K562 (cell line): ENCODE data around the gene SYCN. TPM values are rescaled to one million over a fixed set of nuclear protein-coding genes. Genes with fewer than 3 reads are reported as not detected.

ENCODE experiments used
- ATAC-seq: fragments of 200-7000 bp; cut with Tn5 transposase; 3 replicates; pipeline ENCODE4 v1.9.1; 2020; ENCODE audit warnings: moderate library complexity
- BruUV-seq: library from RNA; stranded (reverse); fragments of 400-500 nt; replicated peaks from 2 replicates; lab custom pipeline; 2021; lab: Mats Ljungman, UMichigan
- CTCF ChIA-PET: fragments of 300-600 bp; formaldehyde crosslinking; extraction: SDS; loops from one replicate; lab custom pipeline; 2021; ENCODE audit warnings: low intra/inter-chr PET ratio; lab: Yijun Ruan, JAX
- POLR2A ChIA-PET: fragments of 300-600, 350-650 bp; sonication (Branson Sonifier 250); formaldehyde crosslinking; extraction: SDS; loops from one replicate; lab custom pipeline; 2021; ENCODE audit warnings: antibody characterized with exemption, inconsistent platforms; lab: Yijun Ruan, JAX
- DNase-seq, 4 experiments: peaks; one replicate each; pipeline versions ENCODE4 v3.0.0 to v3.0.0-alpha.2; 2011 to 2018; ENCODE audit warnings: low spot score in 3 of 4, mixed read lengths in 3 of 4; ENCODE audit errors: extremely low read depth in 1 of 4
- FAIRE-seq: peaks from 2 replicates; lab custom pipeline; 2011; peaks lifted over from hg19 to GRCh38; lab: Jason Lieb, UNC
- H2AFZ ChIP-seq: 2 replicates; pipeline ENCODE4 v1.6.0; 2011; ENCODE audit warnings: low read depth, low read length, control low read depth, inconsistent platforms
- H3K27ac ChIP-seq: fragments of 200-600 bp; 3 replicates; pipeline ENCODE4 v1.8.0; 2011; ENCODE audit warnings: low read depth, mild to moderate bottlenecking, control low read depth, inconsistent platforms, low read length, moderate library complexity, mixed read lengths; ENCODE audit errors: extremely low read depth
- H3K27me3 ChIP-seq, 2 experiments: fragments of 300-600 bp in 1 of 2; 2 replicates in 1 of 2; 3 replicates in 1 of 2; pipeline versions ENCODE4 v1.6.0 to v1.8.0; 2011; ENCODE audit warnings: inconsistent platforms in 2 of 2, low read length in 2 of 2, mild to moderate bottlenecking in 1 of 2, mixed read lengths in 1 of 2, moderate library complexity in 1 of 2; ENCODE audit not compliant: control insufficient read depth in 2 of 2, insufficient read depth in 2 of 2
- H3K36me3 ChIP-seq: fragments of 300-600 bp; 3 replicates; pipeline ENCODE4 v1.8.0; 2011; ENCODE audit warnings: mild to moderate bottlenecking, low read length, inconsistent platforms; ENCODE audit not compliant: control insufficient read depth, insufficient read depth
- H3K4me1 ChIP-seq, 2 experiments: fragments of 200-600 bp in 1 of 2; replicated peaks in 1 of 2; 2 replicates in 1 of 2; 3 replicates in 1 of 2; pipeline versions ENCODE4 v1.5.1 to v1.8.0; 2011; ENCODE audit warnings: inconsistent platforms in 2 of 2, low read length in 2 of 2, mild to moderate bottlenecking in 1 of 2, mixed read lengths in 1 of 2, moderate library complexity in 1 of 2; ENCODE audit not compliant: control insufficient read depth in 2 of 2, insufficient read depth in 2 of 2
- H3K4me2 ChIP-seq: 2 replicates; pipeline ENCODE4 v1.6.1; 2011; ENCODE audit warnings: low read length, control low read depth, inconsistent platforms, mixed read lengths; ENCODE audit not compliant: insufficient read depth
- H3K4me3 ChIP-seq: fragments of 200-600 bp; sonication (generic), shearing (Covaris generic); 2 replicates; pipeline ENCODE4 v1.5.1; 2016; ENCODE audit warnings: control low read depth, inconsistent platforms
- H3K79me2 ChIP-seq: fragments of 200-600 bp; 3 replicates; pipeline ENCODE4 v1.8.0; 2011; ENCODE audit warnings: low read length, inconsistent platforms; ENCODE audit not compliant: control insufficient read depth, insufficient read depth
- H3K9ac ChIP-seq, 2 experiments: 2 replicates each; pipeline versions ENCODE4 v1.6.0 to v1.6.1; 2011; ENCODE audit warnings: low read depth in 2 of 2, low read length in 2 of 2, control low read depth in 1 of 2, inconsistent platforms in 1 of 2, mild to moderate bottlenecking in 1 of 2, mixed read lengths in 1 of 2; ENCODE audit not compliant: insufficient read depth in 1 of 2
- H3K9me1 ChIP-seq: one replicate; pipeline ENCODE4 v1.6.0; 2011; ENCODE audit warnings: inconsistent platforms, mild to moderate bottlenecking, low read length, moderate library complexity; ENCODE audit not compliant: control insufficient read depth, insufficient read depth
- H3K9me3 ChIP-seq: replicated peaks from 2 replicates; pipeline ENCODE4 v1.5.1; 2011; ENCODE audit warnings: low read depth, low read length, inconsistent platforms; ENCODE audit not compliant: control insufficient read depth, insufficient read depth
- H4K20me1 ChIP-seq: replicated peaks from 2 replicates; pipeline ENCODE4 v1.6.1; 2011; ENCODE audit warnings: low read length, inconsistent platforms, mixed read lengths; ENCODE audit not compliant: control insufficient read depth, insufficient read depth
- CBX2 ChIP-seq: fragments of 200-600 bp; sonication (generic); IDR thresholded peaks from one replicate; pipeline ENCODE4 v1.6.1; 2012; ENCODE audit warnings: mild to moderate bottlenecking, low read length, inconsistent platforms; ENCODE audit not compliant: insufficient read depth, poor library complexity, severe bottlenecking
- CEBPG ChIP-seq, 3 experiments: fragments of 200-800 bp in 1 of 3; sonication (Bioruptor generic) in 1 of 3; sonication (generic) in 1 of 3; formaldehyde crosslinking in 1 of 3; IDR thresholded peaks in 2 of 3; conservative IDR thresholded peaks in 1 of 3; 2 replicates each; pipeline versions ENCODE4 v1.6.1 to v1.8.0; 2016 to 2022; ENCODE audit warnings: missing compliant biosample characterization in 2 of 3, missing genetic modification characterization in 2 of 3, mild to moderate bottlenecking in 1 of 3, missing genetic modification reagents in 1 of 3
- CTCF ChIP-seq, 3 experiments: IDR thresholded peaks in 2 of 3; conservative IDR thresholded peaks in 1 of 3; 2 replicates each; pipeline ENCODE4 v1.5.1; 2011 to 2012; ENCODE audit warnings: low read length in 3 of 3, mild to moderate bottlenecking in 3 of 3, control low read depth in 2 of 3, improper control_type of control experiment in 1 of 3, inconsistent platforms in 1 of 3, low read depth in 1 of 3, mixed read lengths in 1 of 3, moderate library complexity in 1 of 3; ENCODE audit not compliant: insufficient read depth in 2 of 3
- IFI16 ChIP-seq: fragments of 250-450 bp; sonication (Bioruptor Pico); IDR thresholded peaks from 2 replicates; pipeline ENCODE4 v2.1.2; 2022; ENCODE audit warnings: mild to moderate bottlenecking, inconsistent platforms
- ILK ChIP-seq: fragments of 450-650 bp; IDR thresholded peaks from 2 replicates; pipeline ENCODE4 v1.6.1; 2016; ENCODE audit warnings: missing genetic modification characterization, low read depth, mild to moderate bottlenecking, missing compliant biosample characterization, moderate library complexity, borderline replicate concordance
- JUND ChIP-seq, 2 experiments: IDR thresholded peaks; 2 replicates in 1 of 2; 3 replicates in 1 of 2; pipeline ENCODE4 v1.6.1; 2011; ENCODE audit warnings: borderline replicate concordance in 2 of 2, low read depth in 2 of 2, low read length in 2 of 2, improper control_type of control experiment in 1 of 2, missing biosample characterization in 1 of 2, missing genetic modification characterization in 1 of 2, missing genetic modification reagents in 1 of 2
- MXI1 ChIP-seq: IDR thresholded peaks from 2 replicates; pipeline ENCODE4 v1.6.1; 2011; ENCODE audit warnings: low read depth, mild to moderate bottlenecking, improper control_type of control experiment, low read length
- NR1H2 ChIP-seq: sonication (generic); formaldehyde crosslinking; IDR thresholded peaks from 2 replicates; pipeline ENCODE4 v1.4.0; 2020; ENCODE audit warnings: mild to moderate bottlenecking, missing genetic modification reagents
- RAD51 ChIP-seq: fragments of 450-650 bp; IDR thresholded peaks from 2 replicates; pipeline ENCODE4 v1.7.1; 2016; ENCODE audit warnings: low read depth, mild to moderate bottlenecking, borderline replicate concordance
- SMC3 ChIP-seq: conservative IDR thresholded peaks from 2 replicates; pipeline ENCODE4 v1.6.1; 2011; ENCODE audit warnings: low read depth, low read length, improper control_type of control experiment; ENCODE audit not compliant: insufficient read depth
- TRIM24 ChIP-seq, 2 experiments: fragments of 450-650 bp; IDR thresholded peaks; 2 replicates each; pipeline ENCODE4 v1.6.1; 2016
- TRIM28 ChIP-seq: fragments of 450-650 bp; IDR thresholded peaks from 2 replicates; pipeline ENCODE4 v1.6.1; 2017
- ZBTB49 ChIP-seq: sonication (generic); formaldehyde crosslinking; IDR thresholded peaks from 2 replicates; pipeline ENCODE4 v1.8.0; 2022; ENCODE audit warnings: missing genetic modification reagents, mild to moderate bottlenecking, borderline replicate concordance
- ZFP1 ChIP-seq: fragments of 450-650 bp; formaldehyde crosslinking; IDR thresholded peaks from 2 replicates; pipeline ENCODE4 v1.4.0; 2020; ENCODE audit warnings: mild to moderate bottlenecking, mixed read lengths
- ZNF121 ChIP-seq: sonication (generic); formaldehyde crosslinking; conservative IDR thresholded peaks from 2 replicates; pipeline ENCODE4 v1.8.0; 2022; ENCODE audit warnings: missing genetic modification reagents
- ZNF174 ChIP-seq: fragments of 250-450 bp; sonication (Bioruptor Pico); IDR thresholded peaks from 2 replicates; pipeline ENCODE4 v1.4.0; 2020; ENCODE audit warnings: mild to moderate bottlenecking
- WGBS: fragments of 100-300 bp; shearing (Covaris generic); methylation state at CpG from one replicate; pipeline ENCODE4 v1.1.6; 2016; ENCODE audit warnings: low coverage, mixed read lengths; ENCODE audit not compliant: insufficient coverage; ENCODE audit errors: missing lambda C conversion rate; 5-methylcytosine and 5-hydroxymethylcytosine counted together
- in situ Hi-C: fragments of 300-500 bp; cut with MboI; formaldehyde crosslinking; loops from 4 replicates; pipeline ENCODE4 v1.15.0; 2018; ENCODE audit warnings: inconsistent platforms, mixed read lengths
- intact Hi-C: fragments of 100-400 bp; cut with micrococcal nuclease; formaldehyde crosslinking; loops from 2 replicates; pipeline ENCODE4 v1.14.2; 2022
- polyA plus RNA-seq, 8 experiments: library from polyadenylated mRNA; depleted of rRNA in 4 of 8; stranded (reverse) in 5 of 8; unstranded in 3 of 8; fragments of >200 nt; fragmentation: Nextera tagmentation in 2 of 8; fragmentation: Illumina TruSeq in 1 of 8; extraction: Ambion mirVana in 2 of 8; extraction: Trizol in 1 of 8; gene quantifications; 2 replicates each; pipeline versions ENCODE4 v1.2.1 to v1.2.3, GENCODE V29; 2011 to 2014; ENCODE audit warnings: inconsistent platforms in 1 of 8, missing spikeins in 1 of 8
- total RNA-seq, 7 experiments: library from RNA; depleted of rRNA in 6 of 7; stranded (reverse); fragments of >200 nt in 6 of 7; fragmentation: Illumina TruSeq in 2 of 7; extraction: Trizol in 2 of 7; gene quantifications; 2 replicates each; pipeline versions ENCODE4 v1.2.1 to v1.2.3, GENCODE V29; 2011 to 2021; ENCODE audit warnings: low replicate concordance in 1 of 7
- TF ChIP-seq, protein P1 (sequence below): fragments of 250-450 bp; sonication (Bioruptor Pico); IDR thresholded peaks from 2 replicates; pipeline ENCODE4 v1.8.0; 2021; ENCODE audit warnings: borderline replicate concordance, mild to moderate bottlenecking, moderate library complexity; ENCODE audit not compliant: poor library complexity, severe bottlenecking

SYCN gene
- total and polyA plus RNA-seq, 9 of the 15 experiments (the other 6 are each of a cell fraction or from before 2014, with no cell fraction given), result not detected

GRCh38 chr19:39224910-39225309 is 20.8 kb upstream of the SYCN start:
- ChIA-PET CTCF (no interaction called here), POLR2A (no interaction called here)
- no peak overlapping the region for H3K4me2 ChIP-seq
- no peak overlapping the region for H3K27ac ChIP-seq
- peak; percentile 33; the same call in 2 of the 3 replicates for ATAC-seq
- no peak overlapping the region for H2AFZ ChIP-seq
- H4K20me1 ChIP-seq, result no peaks in the 10 kb centered on the region
- H3K79me2 ChIP-seq, result no peaks in the 10 kb centered on the region
- peaks cover 2 to 23% of the 10 kb centered on the region in 2 experiments; a peak in 4 of 5 replicates for H3K27me3 ChIP-seq
- in situ Hi-C loops, result no loop called here
- no peaks in the 10 kb centered on the region for H3K9me1 ChIP-seq
- H3K4me3 ChIP-seq, result no peak overlapping the region
- FAIRE-seq, result no peak
- peak in 1 of 4 experiments; percentile 33 for DNase-seq
- BruUV-seq, result no TSS peak
- no peaks in the 10 kb centered on the region for H3K9me3 ChIP-seq
- 0% methylated on average over 3 of the region's 3 CpGs for WGBS
- H3K36me3 ChIP-seq, result no peaks in the 10 kb centered on the region
- no peaks in the 10 kb centered on the region; a peak in 1 of 5 replicates for H3K4me1 ChIP-seq
- no peak overlapping the region for H3K9ac ChIP-seq
- intact Hi-C loops, result loop anchor here (5.0 kb wide), 1 partner anchor 187 kb away; the partner anchor contains the start of gene PLEKHG2
- TF ChIP-seq JUND (IDR thresholded peaks at IDR 0.05; ENCODE audit: borderline replicate concordance, low read depth, low read length) (peak; percentile 54; the same call in 1 of the 2 replicates), JUND (tag; IDR thresholded peaks at IDR 0.05; ENCODE audit: borderline replicate concordance, low read depth, low read length) (peak; percentile 53; the same call in 1 of the 3 replicates), IFI16 (CRISPR knock-in tag) (no peak), MXI1 (no peak), TRIM28 (no peak), ILK (tag) (no peak), ZNF174 (CRISPR knock-in tag) (no peak), SMC3 (0 out of 2 replicates have a peak, but pooled peaks have one; percentile 15), CBX2 (no peak), CEBPG (CRISPR knock-in tag; IDR thresholded peaks at IDR 0.05) (no peak), CEBPG (tag; conservative IDR thresholded peaks at IDR 0.05 in 1 of 2, IDR thresholded peaks at IDR 0.05 in 1 of 2) (no peak), CTCF (IDR thresholded peaks at IDR 0.05 in 2 of 3, conservative IDR thresholded peaks at IDR 0.05 in 1 of 3; ENCODE audit: insufficient read depth in 2 of 3, low read depth in 1 of 3, low read length in 3 of 3) (peak; percentile 20 to 43 (median 39); a peak in 3 of 6 replicates), TRIM24 (IDR thresholded peaks at IDR 0.05) (no peak), NR1H2 (CRISPR knock-in tag) (no peak), ZBTB49 (no peak), RAD51 (no peak), ZNF121 (no peak), ZFP1 (CRISPR knock-in tag) (no peak)
- TF ChIP-seq, protein P1, sequence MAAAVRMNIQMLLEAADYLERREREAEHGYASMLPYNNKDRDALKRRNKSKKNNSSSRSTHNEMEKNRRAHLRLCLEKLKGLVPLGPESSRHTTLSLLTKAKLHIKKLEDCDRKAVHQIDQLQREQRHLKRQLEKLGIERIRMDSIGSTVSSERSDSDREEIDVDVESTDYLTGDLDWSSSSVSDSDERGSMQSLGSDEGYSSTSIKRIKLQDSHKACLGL (CRISPR knock-in tag), result no peak
